AG04449 (cell line): Measurements from ENCODE around the gene TTL.

Experiments
- CTCF ChIA-PET: fragments of 350-600 bp; formaldehyde crosslinking; extraction: SDS; loops from one replicate; lab custom pipeline; 2021; ENCODE audit warnings: antibody characterized with exemption; lab: Yijun Ruan, JAX
- POLR2A ChIA-PET: fragments of 400-600, 350-600 bp; formaldehyde crosslinking; extraction: SDS; loops from one replicate; lab custom pipeline; 2020; ENCODE audit warnings: antibody characterized with exemption, inconsistent platforms; lab: Yijun Ruan, JAX
- DNase-seq: peaks from one replicate; pipeline ENCODE4 v3.0.0-alpha.2; 2010; ENCODE audit warnings: low read depth, low spot score
- H3K4me3 ChIP-seq: 2 replicates; pipeline ENCODE4 v1.5.1; 2011; ENCODE audit warnings: low read depth, mild to moderate bottlenecking, control low read depth, low read length
- CTCF ChIP-seq: IDR thresholded peaks from one replicate; pipeline ENCODE4 v1.5.1; 2011; ENCODE audit warnings: mild to moderate bottlenecking, moderate library complexity, low read length, control low read depth, inconsistent platforms; ENCODE audit not compliant: insufficient read depth; ENCODE audit errors: missing control alignments

Gene TTL

GRCh38 chr2:112465382-112465781 lies 16.6 kb upstream of the TTL start:
- CTCF ChIA-PET: no interaction called here
- no peak for DNase-seq
- no peak for TF ChIP-seq CTCF
- POLR2A ChIA-PET: no interaction called here
- H3K4me3 ChIP-seq: no peak overlapping the region

- CTCF ChIA-PET: interaction anchor here (1.5 kb wide), 1 partner anchor 8 kb away, joined by 6 read pairs; no protein-coding TSS in a partner anchor
- TF ChIP-seq CTCF: no peak
- no peak overlapping the region for H3K4me3 ChIP-seq
- no peak for DNase-seq
- POLR2A ChIA-PET: no interaction called here
Measured at GRCh38 chr2:112472547-112473263, 9.3 kb upstream of the TTL start.

- CTCF ChIA-PET: interaction anchor here (0.9 kb wide), 1 partner anchor 18 kb away, joined by 3 read pairs; no protein-coding TSS in a partner anchor
- POLR2A ChIA-PET: no interaction called here
- TF ChIP-seq CTCF: no peak
- no peak for DNase-seq
- H3K4me3 ChIP-seq: no peak overlapping the region
Measured at GRCh38 chr2:112474844-112475486, 7.0 kb upstream of the TTL start.

- POLR2A ChIA-PET: no interaction called here
- CTCF ChIA-PET: no interaction called here
- DNase-seq: no peak
- TF ChIP-seq CTCF: no peak
- no peak overlapping the region for H3K4me3 ChIP-seq
Measured at GRCh38 chr2:112476434-112476833, 5.5 kb upstream of the TTL start.

GRCh38 chr2:112480530-112481049 lies 1.4 kb upstream of the TTL start:
- POLR2A ChIA-PET: interaction anchor here (0.7 kb wide), 1 partner anchor 61 kb away, joined by 3 read pairs; no protein-coding TSS in a partner anchor
- H3K4me3 ChIP-seq: peak overlapping the region; percentile 83
- no peak for DNase-seq
- peak; percentile 2 for TF ChIP-seq CTCF
- CTCF ChIA-PET: interaction anchor here (0.7 to 3.4 kb wide), 22 partner anchors 9 to 593 kb away, joined by 3 to 21 read pairs (median 4); no protein-coding TSS in a partner anchor

- TF ChIP-seq CTCF: peak; percentile 92
- ChIA-PET POLR2A (interaction anchor here (0.7 kb wide), 1 partner anchor 61 kb away, joined by 3 read pairs; no protein-coding TSS in a partner anchor), CTCF (interaction anchor here (0.7 to 3.4 kb wide), 20 partner anchors 8 to 594 kb away, joined by 3 to 21 read pairs (median 4); no protein-coding TSS in a partner anchor)
- peak overlapping the region; percentile 83 for H3K4me3 ChIP-seq
- no peak for DNase-seq
Measured at GRCh38 chr2:112481050-112481527, 867 bp upstream of the TTL start.
